H9 (cell line): Measurements from ENCODE around the gene ESRP2. TPM values are rescaled to one million over a fixed set of nuclear protein-coding genes. Genes with fewer than 3 reads are reported as not detected.
A peak's percentile ranks its signal among the peaks of the same experiment; 100 is the strongest.

Experiments used
- DNase-seq: peaks from one replicate; pipeline ENCODE4 v3.0.0-alpha.2; 2017
- H2AFZ ChIP-seq: one replicate; pipeline ENCODE4 v1.6.1; 2013; ENCODE audit warnings: mild to moderate bottlenecking, low read length, control low read depth, moderate library complexity
- H2AK5ac ChIP-seq: 2 replicates; pipeline ENCODE4 v1.6.1; 2013; ENCODE audit warnings: low read length, control low read depth, mixed read lengths; ENCODE audit not compliant: insufficient read length
- H2BK120ac ChIP-seq: one replicate; pipeline ENCODE4 v1.6.1; 2013; ENCODE audit warnings: low read depth, mild to moderate bottlenecking, low read length, control low read depth, inconsistent platforms; ENCODE audit not compliant: poor library complexity, severe bottlenecking
- H2BK12ac ChIP-seq: 2 replicates; pipeline ENCODE4 v1.6.1; 2013; ENCODE audit warnings: low read length, control low read depth, mixed read lengths, low read depth; ENCODE audit not compliant: insufficient read length
- H2BK15ac ChIP-seq: 2 replicates; pipeline ENCODE4 v1.6.1; 2013; ENCODE audit warnings: low read depth, low read length, control low read depth
- H2BK20ac ChIP-seq: one replicate; pipeline ENCODE4 v1.6.1; 2013; ENCODE audit warnings: low read depth, mild to moderate bottlenecking, low read length, control low read depth, inconsistent platforms; ENCODE audit not compliant: poor library complexity, severe bottlenecking
- H2BK5ac ChIP-seq: 2 replicates; pipeline ENCODE4 v1.6.1; 2013; ENCODE audit warnings: low read length, control low read depth, mixed read lengths; ENCODE audit not compliant: insufficient read length
- H3K14ac ChIP-seq: 2 replicates; pipeline ENCODE4 v1.6.1; 2013; ENCODE audit warnings: low read length, control low read depth; ENCODE audit not compliant: insufficient read depth
- H3K18ac ChIP-seq: 2 replicates; pipeline ENCODE4 v1.6.1; 2013; ENCODE audit warnings: low read depth, mild to moderate bottlenecking, mixed read lengths, low read length, control low read depth; ENCODE audit not compliant: insufficient read length
- H3K23ac ChIP-seq: 2 replicates; pipeline ENCODE4 v1.6.1; 2013; ENCODE audit warnings: low read length, control low read depth, mixed read lengths, low read depth; ENCODE audit not compliant: insufficient read length
- H3K23me2 ChIP-seq: 2 replicates; pipeline ENCODE4 v1.6.1; 2013; ENCODE audit warnings: low read depth, mild to moderate bottlenecking, mixed read lengths, low read length, control low read depth; ENCODE audit not compliant: insufficient read length, poor library complexity, severe bottlenecking
- H3K27ac ChIP-seq: 2 replicates; pipeline ENCODE4 v1.5.1; 2013; ENCODE audit warnings: low read length, control low read depth, mixed read lengths, low read depth; ENCODE audit not compliant: insufficient read length
- H3K27me3 ChIP-seq: 2 replicates; pipeline ENCODE4 v1.6.1; 2013; ENCODE audit warnings: low read length, control low read depth, inconsistent platforms; ENCODE audit not compliant: insufficient read depth
- H3K4ac ChIP-seq: 2 replicates; pipeline ENCODE4 v1.6.1; 2013; ENCODE audit warnings: low read depth, mild to moderate bottlenecking, control low read depth, inconsistent platforms, low read length, moderate library complexity
- H3K4me1 ChIP-seq: 2 replicates; pipeline ENCODE4 v1.6.1; 2013; ENCODE audit warnings: low read length, control low read depth, inconsistent platforms; ENCODE audit not compliant: insufficient read depth
- H3K4me2 ChIP-seq: 2 replicates; pipeline ENCODE4 v1.6.1; 2013; ENCODE audit warnings: low read length, control low read depth, mixed read lengths; ENCODE audit not compliant: insufficient read length, insufficient read depth
- H3K56ac ChIP-seq: 2 replicates; pipeline ENCODE4 v1.6.1; 2013; ENCODE audit warnings: low read depth, mild to moderate bottlenecking, mixed read lengths, low read length, control low read depth; ENCODE audit not compliant: insufficient read length
- H3K79me1 ChIP-seq: 2 replicates; pipeline ENCODE4 v1.6.1; 2013; ENCODE audit warnings: low read depth, mild to moderate bottlenecking, moderate library complexity, low read length, control low read depth, inconsistent platforms; ENCODE audit not compliant: insufficient read depth, poor library complexity, severe bottlenecking
- H3K79me2 ChIP-seq: 2 replicates; pipeline ENCODE4 v1.6.1; 2013; ENCODE audit warnings: low read length, control low read depth, inconsistent platforms; ENCODE audit not compliant: insufficient read depth
- H3K9ac ChIP-seq: 2 replicates; pipeline ENCODE4 v1.6.1; 2013; ENCODE audit warnings: low read length, control low read depth, mixed read lengths; ENCODE audit not compliant: insufficient read length; ENCODE audit errors: extremely low read depth
- H3K9me3 ChIP-seq: one replicate; pipeline ENCODE4 v1.6.1; 2013; ENCODE audit warnings: low read depth, low read length, inconsistent platforms; ENCODE audit not compliant: control insufficient read depth
- H3T11ph ChIP-seq: one replicate; pipeline ENCODE4 v1.6.1; 2013; ENCODE audit warnings: mild to moderate bottlenecking, low read length, control low read depth, inconsistent platforms
- H4K20me1 ChIP-seq: one replicate; pipeline ENCODE4 v1.6.1; 2013; ENCODE audit not compliant: control insufficient read depth, insufficient read length, insufficient read depth
- H4K5ac ChIP-seq: 2 replicates; pipeline ENCODE4 v1.6.1; 2013; ENCODE audit warnings: low read depth, mild to moderate bottlenecking, mixed read lengths, low read length, control low read depth; ENCODE audit not compliant: insufficient read length
- H4K8ac ChIP-seq: replicated peaks from 2 replicates; pipeline ENCODE4 v1.6.1; 2013; ENCODE audit warnings: low read length, control low read depth, mixed read lengths, low read depth; ENCODE audit not compliant: insufficient read length
- H4K91ac ChIP-seq: 2 replicates; pipeline ENCODE4 v1.6.1; 2013; ENCODE audit warnings: low read depth, mild to moderate bottlenecking, moderate library complexity, mixed read lengths, low read length, control low read depth; ENCODE audit not compliant: insufficient read length
- H3K27ac Mint-ChIP-seq, 3 experiments: 2 replicates in 2 of 3; 3 replicates in 1 of 3; pipeline ENCODE4 v1.8.0; 2020 to 2021; ENCODE audit warnings: mixed read lengths in 3 of 3, mild to moderate bottlenecking in 1 of 3, moderate library complexity in 1 of 3
- H3K27me3 Mint-ChIP-seq: 2 replicates; pipeline ENCODE4 v1.8.0; 2021; ENCODE audit warnings: low read depth, mild to moderate bottlenecking, moderate library complexity, mixed read lengths
- H3K36me3 Mint-ChIP-seq, 3 experiments: 2 replicates in 2 of 3; 3 replicates in 1 of 3; pipeline ENCODE4 v1.8.0; 2020 to 2021; ENCODE audit warnings: low read depth in 3 of 3, mixed read lengths in 3 of 3; ENCODE audit not compliant: insufficient read depth in 1 of 3
- H3K4me1 Mint-ChIP-seq, 2 experiments: 2 replicates each; pipeline ENCODE4 v1.8.0; 2020; ENCODE audit warnings: mixed read lengths in 2 of 2
- H3K4me3 Mint-ChIP-seq, 2 experiments: 2 replicates in 1 of 2; 3 replicates in 1 of 2; pipeline ENCODE4 v1.8.0; 2020 to 2021; ENCODE audit warnings: mild to moderate bottlenecking in 2 of 2, mixed read lengths in 2 of 2, moderate library complexity in 1 of 2
- H3K9me3 Mint-ChIP-seq, 2 experiments: 2 replicates in 1 of 2; 3 replicates in 1 of 2; pipeline ENCODE4 v1.8.0; 2020; ENCODE audit warnings: mild to moderate bottlenecking in 2 of 2, mixed read lengths in 2 of 2, moderate library complexity in 1 of 2
- WGBS: extraction: QIAGEN DNeasy Blood & Tissue Kit; methylation state at CpG from one replicate; pipeline ENCODE4 v1.1.7; 2013; ENCODE audit warnings: missing lambda C conversion rate, low lambda C conversion rate, mixed read lengths; ENCODE audit not compliant: insufficient read length; ENCODE audit errors: extremely low coverage; 5-methylcytosine and 5-hydroxymethylcytosine counted together
- total RNA-seq: library from RNA; stranded (reverse); gene quantifications from 2 replicates; pipeline ENCODE4 v1.2.1, GENCODE V29; 2021
- TF ChIP-seq, protein P1 (sequence below): fragments of 200-600 bp; sonication (generic); conservative IDR thresholded peaks from 3 replicates; pipeline ENCODE4 v1.8.0; 2021; ENCODE audit warnings: antibody characterized with exemption, mild to moderate bottlenecking

ESRP2 gene
- total RNA-seq, 1 experiment from 2014 or later = 59.5 TPM

DNA sequence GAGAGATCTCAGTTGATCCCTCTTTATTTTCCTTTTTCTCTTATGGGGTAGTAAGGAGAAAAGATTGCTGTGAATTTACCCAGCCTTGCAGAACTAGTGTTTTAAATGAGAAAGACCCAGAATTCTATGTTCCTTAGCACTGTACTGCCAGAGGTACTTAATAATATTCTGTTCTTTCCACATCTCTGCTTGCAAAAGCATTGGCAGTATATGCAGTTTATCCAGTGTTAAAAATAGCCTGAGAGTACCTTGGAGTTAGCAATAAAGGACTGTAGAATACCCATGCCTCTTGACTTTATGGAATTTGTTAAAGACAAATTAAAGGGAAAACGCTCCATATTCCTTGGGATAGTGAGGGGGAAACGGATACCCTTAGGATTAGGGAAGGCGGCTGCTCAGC lies 40.3 kb upstream of the ESRP2 start:
- TF ChIP-seq, protein P1, sequence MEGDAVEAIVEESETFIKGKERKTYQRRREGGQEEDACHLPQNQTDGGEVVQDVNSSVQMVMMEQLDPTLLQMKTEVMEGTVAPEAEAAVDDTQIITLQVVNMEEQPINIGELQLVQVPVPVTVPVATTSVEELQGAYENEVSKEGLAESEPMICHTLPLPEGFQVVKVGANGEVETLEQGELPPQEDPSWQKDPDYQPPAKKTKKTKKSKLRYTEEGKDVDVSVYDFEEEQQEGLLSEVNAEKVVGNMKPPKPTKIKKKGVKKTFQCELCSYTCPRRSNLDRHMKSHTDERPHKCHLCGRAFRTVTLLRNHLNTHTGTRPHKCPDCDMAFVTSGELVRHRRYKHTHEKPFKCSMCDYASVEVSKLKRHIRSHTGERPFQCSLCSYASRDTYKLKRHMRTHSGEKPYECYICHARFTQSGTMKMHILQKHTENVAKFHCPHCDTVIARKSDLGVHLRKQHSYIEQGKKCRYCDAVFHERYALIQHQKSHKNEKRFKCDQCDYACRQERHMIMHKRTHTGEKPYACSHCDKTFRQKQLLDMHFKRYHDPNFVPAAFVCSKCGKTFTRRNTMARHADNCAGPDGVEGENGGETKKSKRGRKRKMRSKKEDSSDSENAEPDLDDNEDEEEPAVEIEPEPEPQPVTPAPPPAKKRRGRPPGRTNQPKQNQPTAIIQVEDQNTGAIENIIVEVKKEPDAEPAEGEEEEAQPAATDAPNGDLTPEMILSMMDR = no peak
- no peak overlapping the region for H3K4me2 ChIP-seq
- no peak overlapping the region for H3K23ac ChIP-seq
- H3K36me3 Mint-ChIP-seq = peaks cover 16 to 30% (median 19%) of the 10 kb centered on the region in 3 experiments; a peak in 5 of 7 replicates
- H4K8ac ChIP-seq = no peak overlapping the region
- no peak overlapping the region for H3T11ph ChIP-seq
- no peak for DNase-seq
- no peaks in the 10 kb centered on the region for H3K27me3 Mint-ChIP-seq
- H2BK12ac ChIP-seq = no peak overlapping the region
- no peaks in the 10 kb centered on the region for H3K79me2 ChIP-seq
- no peak overlapping the region for H3K4me3 Mint-ChIP-seq
- no peaks in the 10 kb centered on the region for H3K9me3 ChIP-seq
- H2BK5ac ChIP-seq = no peak overlapping the region
- H3K27ac Mint-ChIP-seq = peak overlapping the region in 1 of 3 experiments; percentile 53; a peak in 1 of 7 replicates
- H3K14ac ChIP-seq = no peak overlapping the region
- no peak overlapping the region for H2BK120ac ChIP-seq
- H3K4ac ChIP-seq = no peak overlapping the region
- H4K20me1 ChIP-seq = no peaks in the 10 kb centered on the region
- peaks cover 0 to 5% of the 10 kb centered on the region in 2 experiments; a peak in 2 of 4 replicates for H3K4me1 Mint-ChIP-seq
- no peaks in the 10 kb centered on the region for H3K4me1 ChIP-seq
- no peak overlapping the region for H2AK5ac ChIP-seq
- no peaks in the 10 kb centered on the region for H3K23me2 ChIP-seq
- H4K91ac ChIP-seq = no peak overlapping the region
- H3K9ac ChIP-seq = no peak overlapping the region
- no peak overlapping the region for H3K18ac ChIP-seq
- WGBS = no CpG with 5 or more reads among the region's 3 CpGs
- H3K27ac ChIP-seq = no peak overlapping the region
- no peak overlapping the region for H4K5ac ChIP-seq
- H2AFZ ChIP-seq = no peak overlapping the region
- no peak overlapping the region for H3K56ac ChIP-seq
- H3K9me3 Mint-ChIP-seq = no peaks in the 10 kb centered on the region
- H2BK15ac ChIP-seq = no peak overlapping the region
- H2BK20ac ChIP-seq = no peak overlapping the region
- H3K27me3 ChIP-seq = no peaks in the 10 kb centered on the region
- H3K79me1 ChIP-seq = no peaks in the 10 kb centered on the region
